Measurements from ENCODE around the gene TCF7L2.
A peak's percentile ranks its signal among the peaks of the same experiment; 100 is the strongest.
"Not testable (repeated sequence)": the region's sequence is repeated elsewhere in the genome, so short reads cannot be mapped to it uniquely, and the experiment has no call there.

Gene TCF7L2

DNA sequence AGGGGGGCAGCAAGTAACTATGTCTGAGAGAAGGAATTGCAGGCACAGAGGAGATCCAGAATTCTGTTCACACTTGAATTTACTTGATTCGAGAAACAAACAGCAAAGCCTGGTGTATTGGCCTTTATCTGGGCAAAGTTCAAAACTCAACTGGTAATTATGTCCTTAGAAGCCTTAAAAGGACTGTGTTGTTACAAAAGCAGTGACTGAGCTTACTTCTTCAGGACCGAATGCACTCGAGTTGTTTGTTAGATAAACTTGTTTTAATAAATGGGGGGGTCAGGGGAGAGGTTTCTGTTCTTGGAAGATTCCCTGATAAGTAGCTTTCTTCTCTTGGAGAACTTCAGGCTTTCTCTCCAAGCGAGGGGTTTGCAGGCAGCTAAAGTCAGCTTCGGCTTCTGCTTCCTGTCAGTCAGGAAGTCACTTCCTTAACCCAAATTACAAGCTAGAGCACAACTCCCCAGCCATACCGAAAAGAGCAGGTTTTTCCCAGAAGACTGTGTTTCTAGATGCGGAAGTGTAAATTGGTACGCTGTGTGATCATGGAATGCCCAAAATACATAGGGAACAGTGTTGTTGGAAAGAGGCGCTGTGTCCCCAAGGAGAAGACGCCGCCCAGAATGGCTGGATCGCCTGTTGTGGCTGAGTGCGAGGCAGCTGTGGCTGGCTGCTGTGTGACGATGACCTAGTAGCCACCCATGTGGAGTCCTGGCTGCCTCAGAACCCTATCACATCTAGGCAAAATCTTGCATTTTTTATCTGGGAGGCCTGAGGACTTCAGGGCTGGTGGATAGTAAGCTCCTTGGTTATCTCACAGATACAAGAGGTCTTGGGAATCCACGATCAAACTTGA is 110.4 kb downstream of the TCF7L2 start:
- H3K9me3 ChIP-seq = no peaks in the 10 kb centered on the region
- H3K4me1 ChIP-seq = peaks cover 46% of the 10 kb centered on the region
- H3K27me3 ChIP-seq (ENCODE audit: low read depth) = no peaks in the 10 kb centered on the region
- no peak for DNase-seq (ENCODE audit: low spot score in 2 of 2)
- no peaks in the 10 kb centered on the region for H3K36me3 ChIP-seq (replicated peaks)
- H3K4me3 ChIP-seq = no peak overlapping the region
- in situ Hi-C loops (cut with MboI; ENCODE audit: low sequenced_read_pairs) = no loop called here

DNA sequence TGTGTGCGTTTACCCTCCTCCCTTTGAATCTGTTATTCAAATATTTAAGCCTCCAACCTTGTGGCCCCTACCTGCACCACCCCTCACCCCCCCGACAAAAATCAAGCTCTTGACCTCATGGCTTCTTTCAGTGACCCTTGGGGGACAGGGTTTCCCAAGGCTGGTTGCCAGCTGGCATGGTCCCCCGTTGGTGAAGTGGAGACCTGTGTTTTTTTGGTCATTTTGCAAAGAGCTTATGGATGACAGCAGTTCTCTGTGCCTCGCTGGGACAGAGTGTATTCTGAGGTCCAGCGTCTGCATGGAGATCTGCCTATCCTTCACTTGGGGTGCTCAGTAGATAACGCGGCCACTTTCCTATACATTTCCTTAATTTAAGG is 111.0 kb downstream of the TCF7L2 start:
- H3K36me3 ChIP-seq (replicated peaks) = no peaks in the 10 kb centered on the region
- no peak for DNase-seq (ENCODE audit: low spot score in 2 of 2)
- in situ Hi-C loops (cut with MboI; ENCODE audit: low sequenced_read_pairs) = no loop called here
- H3K9me3 ChIP-seq = no peaks in the 10 kb centered on the region
- peaks cover 43% of the 10 kb centered on the region for H3K4me1 ChIP-seq
- no peaks in the 10 kb centered on the region for H3K27me3 ChIP-seq (ENCODE audit: low read depth)
- H3K4me3 ChIP-seq = no peak overlapping the region

DNA sequence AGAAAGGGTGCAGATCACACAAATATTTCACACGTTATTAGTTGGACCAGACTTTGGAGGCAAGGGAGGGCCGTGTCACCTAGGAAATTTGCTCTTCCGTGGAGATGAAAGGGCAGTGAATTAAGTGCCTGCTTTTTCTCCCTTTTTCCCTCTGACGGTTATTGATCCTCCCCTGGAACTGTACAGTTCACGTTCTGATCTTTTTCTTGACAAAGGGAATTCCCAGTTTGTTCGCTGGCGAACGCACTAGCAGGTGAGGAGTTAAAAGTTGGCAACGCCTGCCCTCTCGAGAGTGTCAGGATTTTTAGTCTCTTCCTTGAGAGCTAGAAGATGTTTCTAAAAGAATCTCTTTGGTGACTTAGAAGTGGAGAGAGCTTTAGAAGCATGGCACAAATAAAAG is 111.5 kb downstream of the TCF7L2 start:
- no peak for DNase-seq (ENCODE audit: low spot score in 2 of 2)
- no peaks in the 10 kb centered on the region for H3K9me3 ChIP-seq
- no peaks in the 10 kb centered on the region for H3K36me3 ChIP-seq (replicated peaks)
- H3K4me3 ChIP-seq = no peak overlapping the region
- no peaks in the 10 kb centered on the region for H3K27me3 ChIP-seq (ENCODE audit: low read depth)
- peaks cover 41% of the 10 kb centered on the region for H3K4me1 ChIP-seq
- in situ Hi-C loops (cut with MboI; ENCODE audit: low sequenced_read_pairs) = no loop called here

DNA sequence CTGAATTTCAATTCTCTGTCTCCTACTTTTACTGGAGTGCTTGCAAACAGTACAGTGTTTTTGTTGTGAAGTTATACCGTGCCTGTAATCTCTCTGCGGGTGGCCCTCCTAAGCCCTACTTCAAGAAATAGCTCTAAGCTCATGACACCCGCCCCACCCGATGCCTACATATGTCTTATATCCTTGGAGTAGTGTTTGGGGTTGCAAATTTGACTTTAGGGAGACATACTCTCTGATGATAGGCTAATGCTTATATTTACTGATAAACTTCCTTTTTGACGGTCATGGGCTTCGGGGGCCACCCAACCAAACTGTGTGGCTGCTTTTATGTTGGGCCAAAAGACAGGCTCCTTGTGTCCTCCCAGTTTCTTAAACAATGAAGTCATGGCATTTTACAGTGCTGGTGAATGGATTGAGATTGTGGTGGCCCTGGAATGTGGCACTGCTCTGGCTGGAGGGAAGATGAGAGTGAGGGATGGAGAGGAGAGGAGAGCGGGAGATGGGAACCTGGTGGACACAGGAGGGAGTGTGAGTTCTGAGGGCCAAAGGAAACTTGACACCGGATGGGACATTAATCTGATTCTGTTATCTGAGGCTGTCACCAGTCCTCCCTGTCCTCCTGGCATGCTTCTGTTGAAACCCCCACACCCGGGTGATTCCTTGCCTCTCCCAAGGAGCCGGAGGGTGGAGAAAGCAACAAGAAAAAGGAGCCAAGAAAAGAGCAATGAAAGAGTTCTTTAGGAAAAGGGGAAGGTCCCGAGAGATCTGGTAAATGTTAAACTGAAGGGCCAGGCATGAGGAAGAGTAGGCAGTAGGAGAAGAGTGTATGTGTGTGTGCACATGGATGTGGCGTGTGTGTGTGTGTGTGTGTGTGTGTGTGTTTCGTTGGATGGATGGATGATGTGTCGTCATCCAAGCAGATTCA is 113.3 kb downstream of the TCF7L2 start:
- Histone ChIP-seq H3K27me3 (ENCODE audit: low read depth) (no peaks in the 10 kb centered on the region), H3K9me3 (no peaks in the 10 kb centered on the region), H3K4me3 (no peak overlapping the region), H3K36me3 (replicated peaks) (no peaks in the 10 kb centered on the region), H3K4me1 (peaks cover 33% of the 10 kb centered on the region)
- in situ Hi-C loops (cut with MboI; ENCODE audit: low sequenced_read_pairs) = no loop called here
- DNase-seq (ENCODE audit: low spot score in 2 of 2) = no peak

DNA sequence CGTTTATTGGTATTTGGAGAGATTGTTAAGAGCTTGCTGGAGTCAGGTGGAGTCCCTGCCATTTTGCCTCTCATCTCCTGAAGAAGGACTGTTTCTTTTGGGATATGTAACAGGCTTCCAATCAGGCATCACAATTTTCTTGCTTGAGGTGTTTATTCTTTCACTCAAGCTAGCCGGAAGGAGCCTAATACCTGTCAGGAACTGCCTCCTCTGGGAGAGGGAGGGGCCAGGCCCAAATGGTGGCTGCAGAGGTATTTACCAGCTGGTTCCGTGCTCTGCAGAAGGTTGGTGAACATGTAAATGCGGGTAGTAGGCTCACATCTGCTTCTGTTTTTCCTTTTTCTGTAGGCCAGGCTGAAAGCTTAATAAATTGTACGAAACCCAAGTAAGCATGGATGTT is 114.0 kb downstream of the TCF7L2 start:
- peaks cover 26% of the 10 kb centered on the region for H3K4me1 ChIP-seq
- in situ Hi-C loops (cut with MboI; ENCODE audit: low sequenced_read_pairs) = no loop called here
- H3K27me3 ChIP-seq (ENCODE audit: low read depth) = no peaks in the 10 kb centered on the region
- no peaks in the 10 kb centered on the region for H3K9me3 ChIP-seq
- no peaks in the 10 kb centered on the region for H3K36me3 ChIP-seq (replicated peaks)
- no peak for DNase-seq (ENCODE audit: low spot score in 2 of 2)
- H3K4me3 ChIP-seq = no peak overlapping the region

DNA sequence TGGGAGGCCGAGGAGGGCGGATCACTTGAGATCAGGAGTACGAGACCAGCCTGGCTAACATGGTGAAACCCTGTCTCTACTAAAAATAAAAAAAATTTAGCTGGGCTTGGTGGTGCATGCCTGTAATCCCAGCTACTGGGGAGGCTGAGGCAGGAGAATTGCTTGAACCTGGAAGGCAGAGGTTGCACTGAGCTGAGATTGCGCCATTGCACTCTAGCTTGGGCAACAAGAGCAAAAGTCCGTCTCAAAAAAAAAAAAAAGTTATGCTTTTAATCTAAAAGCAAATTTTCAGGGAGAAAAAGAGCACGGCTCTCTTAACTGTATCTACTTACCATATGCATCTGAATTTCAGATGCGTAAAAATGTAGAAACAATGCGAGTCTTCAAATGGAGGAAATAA is 116.1 kb downstream of the TCF7L2 start:
- in situ Hi-C loops (cut with MboI; ENCODE audit: low sequenced_read_pairs); H3K36me3 ChIP-seq (replicated peaks); H3K27me3 ChIP-seq (ENCODE audit: low read depth); DNase-seq (ENCODE audit: low spot score in 2 of 2); H3K4me3 ChIP-seq; H3K9me3 ChIP-seq: not testable (repeated sequence)
- peaks cover 13% of the 10 kb centered on the region for H3K4me1 ChIP-seq

DNA sequence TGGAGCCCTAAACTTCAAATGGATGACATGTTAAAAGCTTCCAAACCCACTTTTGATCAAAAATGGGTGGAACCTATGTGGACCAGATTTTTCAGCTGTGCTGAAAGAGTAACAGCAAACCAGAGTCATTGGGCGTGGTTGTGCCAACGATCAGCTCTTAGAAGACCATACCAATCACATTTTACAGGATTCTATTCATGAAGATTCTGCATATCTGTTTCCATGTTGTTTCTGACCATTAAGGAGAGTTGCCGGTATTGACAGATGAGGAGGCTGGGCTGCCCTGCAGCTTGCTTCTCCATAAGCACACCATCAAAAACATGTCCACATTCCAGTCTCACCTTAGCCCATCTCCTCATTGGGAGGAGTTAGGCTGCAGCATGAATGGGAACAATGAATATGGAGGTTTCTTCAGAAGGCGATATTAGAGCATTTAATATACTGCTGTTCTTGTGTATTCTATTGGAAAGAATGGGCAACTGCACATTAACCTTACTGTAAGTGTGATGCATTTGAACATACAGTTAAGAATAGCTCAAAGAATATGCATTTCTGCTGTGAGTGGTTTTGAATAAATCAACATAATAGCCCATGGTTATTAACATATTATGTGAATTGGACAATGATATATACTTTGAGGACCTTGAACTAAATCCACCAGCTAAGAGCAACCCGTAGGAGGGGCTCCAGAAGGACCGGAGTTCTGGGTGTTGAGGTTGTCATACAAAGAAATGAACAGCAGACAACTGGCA is 116.7 kb downstream of the TCF7L2 start:
- Histone ChIP-seq H3K27me3 (ENCODE audit: low read depth) (no peaks in the 10 kb centered on the region), H3K4me3 (no peak overlapping the region), H3K4me1 (peaks cover 13% of the 10 kb centered on the region), H3K36me3 (replicated peaks) (no peaks in the 10 kb centered on the region), H3K9me3 (no peaks in the 10 kb centered on the region)
- DNase-seq (ENCODE audit: low spot score in 2 of 2) = peak in 1 of 2 experiments; percentile 50
- in situ Hi-C loops (cut with MboI; ENCODE audit: low sequenced_read_pairs) = no loop called here

DNA sequence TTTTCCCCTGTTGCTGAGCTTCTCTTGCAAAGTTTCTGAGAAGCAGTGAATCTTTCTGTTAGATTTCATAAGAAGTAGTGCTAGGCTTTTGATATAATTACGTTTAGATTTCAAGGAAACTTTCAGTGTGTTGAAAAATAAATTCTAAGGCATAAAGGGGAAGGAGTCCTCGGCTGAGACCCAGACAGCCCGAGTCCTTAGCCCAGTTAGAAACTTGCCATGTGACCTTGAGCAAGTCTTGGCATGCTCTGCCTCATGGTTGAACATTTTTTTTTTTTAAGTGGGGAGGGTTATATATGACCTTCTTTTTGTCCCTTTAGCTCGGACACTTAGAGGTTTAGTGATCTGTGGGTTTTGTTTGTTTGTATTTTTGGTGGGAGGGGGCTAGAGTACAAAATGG is 117.5 kb downstream of the TCF7L2 start:
- in situ Hi-C loops (cut with MboI; ENCODE audit: low sequenced_read_pairs) = no loop called here
- Histone ChIP-seq H3K4me3 (no peak overlapping the region), H3K27me3 (ENCODE audit: low read depth) (no peaks in the 10 kb centered on the region), H3K9me3 (no peaks in the 10 kb centered on the region), H3K36me3 (replicated peaks) (no peaks in the 10 kb centered on the region), H3K4me1 (peaks cover 13% of the 10 kb centered on the region)
- no peak for DNase-seq (ENCODE audit: low spot score in 2 of 2)

DNA sequence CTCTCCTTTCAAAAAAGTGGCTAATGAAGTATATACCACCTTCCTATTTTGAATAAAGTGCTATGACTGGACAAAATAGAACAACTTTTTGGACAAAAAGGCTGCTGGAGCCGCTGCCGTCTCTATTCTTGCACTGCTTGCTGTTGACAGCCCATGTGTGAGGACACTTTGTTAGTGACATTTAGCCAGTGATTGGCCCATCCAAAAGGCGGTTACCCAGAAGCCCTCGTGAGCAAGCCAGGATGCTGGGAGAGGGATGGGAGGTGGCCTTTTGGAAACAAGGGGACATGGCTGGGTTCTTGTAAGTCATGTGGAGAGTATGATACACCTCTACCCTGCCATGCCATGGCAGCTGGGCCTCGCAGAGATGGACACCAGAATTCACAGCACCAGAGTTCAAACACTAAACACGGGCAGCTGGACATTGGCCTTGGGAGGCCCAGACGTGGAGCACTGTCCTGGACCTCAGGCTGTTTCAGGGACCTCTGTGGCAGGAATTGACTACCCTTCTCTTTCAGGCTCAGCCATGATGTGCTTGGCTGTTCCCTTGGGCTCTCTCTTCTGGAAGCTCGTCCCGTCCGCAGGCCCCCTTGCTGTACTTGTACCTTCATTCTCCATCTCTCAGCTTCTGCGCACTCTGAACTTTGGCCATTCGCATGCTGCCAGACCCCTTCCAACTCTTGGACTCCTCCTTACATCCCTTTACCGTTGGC is 118.3 kb downstream of the TCF7L2 start:
- Histone ChIP-seq H3K4me1 (peaks cover 13% of the 10 kb centered on the region), H3K9me3 (no peaks in the 10 kb centered on the region), H3K4me3 (no peak overlapping the region), H3K36me3 (replicated peaks) (no peaks in the 10 kb centered on the region), H3K27me3 (ENCODE audit: low read depth) (no peaks in the 10 kb centered on the region)
- DNase-seq (ENCODE audit: low spot score in 2 of 2) = no peak
- in situ Hi-C loops (cut with MboI; ENCODE audit: low sequenced_read_pairs) = no loop called here

DNA sequence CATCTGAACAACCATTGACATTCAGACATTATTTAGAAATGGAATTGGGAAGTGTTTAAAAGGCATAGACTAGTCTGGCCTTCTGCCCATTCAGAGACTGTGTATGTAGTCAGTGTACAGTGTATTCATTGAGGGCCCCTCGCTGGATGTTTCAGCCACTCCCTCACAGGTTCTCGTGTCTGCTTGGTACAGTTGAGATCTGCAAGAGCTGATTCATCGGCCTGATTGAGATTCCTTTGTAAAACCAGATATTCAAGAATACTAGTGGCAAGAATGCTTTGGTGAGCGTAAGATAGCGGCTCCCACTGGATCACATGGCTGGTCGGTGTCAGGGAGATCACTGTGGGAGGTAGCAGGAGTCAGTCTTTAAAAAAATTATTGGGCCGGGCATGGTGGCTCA is 119.5 kb downstream of the TCF7L2 start:
- Histone ChIP-seq H3K4me3 (no peak overlapping the region), H3K4me1 (peaks cover 13% of the 10 kb centered on the region)
- no peak for DNase-seq (ENCODE audit: low spot score in 2 of 2)

DNA sequence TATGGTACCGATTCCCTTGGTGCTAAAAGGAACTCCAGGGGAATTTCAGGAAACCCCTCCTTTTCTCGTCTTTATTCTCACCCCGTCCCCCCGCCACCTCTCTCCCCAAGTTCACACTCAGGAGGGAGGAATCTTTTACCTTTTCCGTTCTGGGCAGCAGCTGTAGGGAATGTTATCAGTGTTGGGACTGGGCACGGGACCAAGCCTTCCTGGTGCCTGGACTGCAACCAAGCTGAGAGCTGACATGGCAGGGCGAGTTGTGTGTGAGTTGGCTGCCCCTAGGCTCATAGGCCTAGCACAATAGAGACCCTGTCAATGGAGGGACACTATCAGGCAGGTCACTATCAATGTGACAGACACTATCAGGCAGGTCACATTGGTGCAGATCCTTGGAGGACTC is 121.4 kb downstream of the TCF7L2 start:
- no peak for DNase-seq (ENCODE audit: low spot score in 2 of 2)
- no peaks in the 10 kb centered on the region; the same call in 1 of the 2 replicates for H3K36me3 ChIP-seq (replicated peaks)
- in situ Hi-C loops (cut with MboI; ENCODE audit: low sequenced_read_pairs) = no loop called here
- H3K4me1 ChIP-seq = peaks cover 15% of the 10 kb centered on the region
- no peak overlapping the region for H3K4me3 ChIP-seq
- H3K9me3 ChIP-seq = no peaks in the 10 kb centered on the region
- no peaks in the 10 kb centered on the region for H3K27me3 ChIP-seq (ENCODE audit: low read depth)

More for the DNA sequence above, 119.5 kb downstream of the TCF7L2 start:
- in situ Hi-C loops (cut with MboI; ENCODE audit: low sequenced_read_pairs) = no loop called here
- H3K27me3 ChIP-seq (ENCODE audit: low read depth) = no peaks in the 10 kb centered on the region
- no peaks in the 10 kb centered on the region for H3K9me3 ChIP-seq
- H3K36me3 ChIP-seq (replicated peaks) = no peaks in the 10 kb centered on the region

DNA sequence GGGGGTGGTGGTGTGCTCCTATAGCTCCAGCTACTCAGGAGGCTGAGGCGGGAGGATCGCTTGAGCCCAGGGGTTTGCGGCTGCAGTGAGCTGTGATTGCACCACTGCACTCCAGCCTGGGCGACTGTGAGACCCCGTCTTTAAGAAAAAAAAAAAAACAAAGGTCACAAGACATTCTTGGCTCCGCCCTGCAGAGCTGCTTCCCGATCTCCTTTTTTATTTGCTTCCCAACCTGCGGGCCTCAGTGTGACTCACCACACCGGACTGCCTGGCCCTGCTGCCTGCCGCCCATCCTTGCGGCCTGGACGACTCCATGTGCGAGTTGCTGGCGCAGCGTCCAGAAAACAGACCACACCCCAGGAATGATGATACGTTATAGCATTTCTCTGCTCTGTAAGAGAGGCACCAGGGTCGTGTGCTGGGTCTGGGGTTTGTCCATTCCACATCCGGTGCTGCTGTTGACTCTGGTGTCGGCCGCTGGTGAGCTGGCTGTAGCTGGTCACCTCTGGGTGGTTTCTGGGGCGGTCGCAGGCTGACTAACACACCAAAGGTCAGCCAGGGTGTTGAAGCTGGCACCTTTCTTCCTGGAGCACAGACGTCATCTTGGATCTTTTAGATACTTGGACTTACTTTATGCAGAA is 123.6 kb downstream of the TCF7L2 start:
- Histone ChIP-seq H3K4me3 (no peak overlapping the region), H3K9me3 (no peaks in the 10 kb centered on the region), H3K27me3 (ENCODE audit: low read depth) (no peaks in the 10 kb centered on the region), H3K36me3 (replicated peaks) (peaks cover 4% of the 10 kb centered on the region), H3K4me1 (peaks cover 9% of the 10 kb centered on the region)
- in situ Hi-C loops (cut with MboI; ENCODE audit: low sequenced_read_pairs) = no loop called here
- peak in 1 of 2 experiments; percentile 51 for DNase-seq (ENCODE audit: low spot score in 2 of 2)

DNA sequence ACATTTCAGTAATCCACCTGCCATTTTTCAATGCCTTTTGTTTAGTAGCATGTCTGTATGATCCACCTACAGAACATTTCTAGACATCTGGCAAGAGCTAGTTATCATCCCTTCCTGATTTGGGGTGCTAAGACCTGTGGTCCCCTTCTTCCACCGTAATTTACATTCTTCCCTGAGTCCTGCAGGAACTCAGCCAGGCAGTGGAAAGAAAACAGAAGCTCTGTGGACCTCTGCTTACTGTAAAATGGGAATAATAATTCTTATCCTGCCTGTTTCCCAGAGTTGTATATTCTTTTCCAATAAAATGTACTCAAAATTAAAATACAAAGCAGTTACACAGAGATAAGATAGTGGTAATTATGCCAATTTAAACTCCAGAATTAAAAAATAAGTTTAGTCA is 126.9 kb downstream of the TCF7L2 start:
- no peaks in the 10 kb centered on the region for H3K9me3 ChIP-seq
- peaks cover 18% of the 10 kb centered on the region for H3K4me1 ChIP-seq
- peaks cover 4% of the 10 kb centered on the region for H3K36me3 ChIP-seq (replicated peaks)
- H3K4me3 ChIP-seq = no peak overlapping the region
- in situ Hi-C loops (cut with MboI; ENCODE audit: low sequenced_read_pairs) = no loop called here
- H3K27me3 ChIP-seq (ENCODE audit: low read depth) = no peaks in the 10 kb centered on the region
- no peak for DNase-seq (ENCODE audit: low spot score in 2 of 2)

Data from HAP-1 (cell line).